Muscle of leg (tissue), 11 donors: ENCODE measurements around the gene TAF1D. TPM values are rescaled to one million over a fixed set of nuclear protein-coding genes. Genes with fewer than 3 reads are reported as not detected.
"Not testable (repeated sequence)": the region's sequence is repeated elsewhere in the genome, so short reads cannot be mapped to it uniquely, and the experiment has no call there.

ENCODE experiments used
- DNase-seq: peaks from one replicate; pipeline ENCODE4 v3.0.0; 2013
- H3K27ac ChIP-seq: one replicate; pipeline ENCODE4 v1.5.1; 2013; ENCODE audit warnings: mild to moderate bottlenecking, low read length, control low read depth
- H3K27me3 ChIP-seq: one replicate; pipeline ENCODE4 v1.6.1; 2013; ENCODE audit warnings: low read length; ENCODE audit not compliant: control insufficient read depth, insufficient read depth
- H3K36me3 ChIP-seq: one replicate; pipeline ENCODE4 v1.6.1; 2013; ENCODE audit warnings: low read length; ENCODE audit not compliant: control insufficient read depth, insufficient read depth
- H3K4me1 ChIP-seq: one replicate; pipeline ENCODE4 v1.6.1; 2013; ENCODE audit warnings: low read length; ENCODE audit not compliant: control insufficient read depth, insufficient read depth
- H3K4me3 ChIP-seq: one replicate; pipeline ENCODE4 v1.5.1; 2013; ENCODE audit warnings: low read length, control low read depth
- H3K9me3 ChIP-seq: replicated peaks from 2 replicates; pipeline ENCODE4 v1.6.1; 2013; ENCODE audit warnings: low read depth, low read length; ENCODE audit not compliant: control insufficient read depth
- WGBS: methylation state at CpG from one replicate; pipeline ENCODE4 v1.1.5; 2013; ENCODE audit warnings: missing lambda C conversion rate; ENCODE audit not compliant: insufficient coverage; 5-methylcytosine and 5-hydroxymethylcytosine counted together
- polyA plus RNA-seq, 8 donors: library from polyadenylated mRNA; unstranded; fragments of 120-200 nt; gene quantifications; one replicate each; pipeline versions ENCODE4 v1.2.1 to v1.2.3, GENCODE V29; 2013; ENCODE audit warnings: inconsistent platforms in 1 of 8, low replicate concordance in 1 of 8; ENCODE audit not compliant: insufficient read length in 8 of 8, insufficient read depth in 1 of 8
- total RNA-seq: library from RNA; stranded (reverse); fragments of 120-200 nt; gene quantifications from one replicate; pipeline ENCODE4 v1.2.4, GENCODE V29; 2013

The TAF1D gene
- total and polyA plus RNA-seq, 9 donors: 81.9 to 122 (median 96.1) TPM

GRCh38 chr11:93773045-93773477 lies 31.8 kb upstream of the TAF1D start:
- WGBS: 79% methylated on average over 2 of the region's 3 CpGs
- H3K36me3 ChIP-seq: no peaks in the 10 kb centered on the region

GRCh38 chr11:93772123-93772522 lies 30.8 kb upstream of the TAF1D start:
- no peaks in the 10 kb centered on the region for H3K4me1 ChIP-seq
- DNase-seq: no peak
- 95% methylated on average over 3 of the region's 4 CpGs for WGBS
- peaks cover 2% of the 10 kb centered on the region for H3K9me3 ChIP-seq
- H3K36me3 ChIP-seq: no peaks in the 10 kb centered on the region
- H3K27me3 ChIP-seq: no peaks in the 10 kb centered on the region
- H3K27ac ChIP-seq: no peak overlapping the region
- no peak overlapping the region for H3K4me3 ChIP-seq

More at GRCh38 chr11:93773045-93773477, 31.8 kb upstream of the TAF1D start:
- Histone ChIP-seq H3K4me3 (no peak overlapping the region), H3K27ac (no peak overlapping the region), H3K9me3 (peaks cover 2% of the 10 kb centered on the region), H3K4me1 (no peaks in the 10 kb centered on the region), H3K27me3 (no peaks in the 10 kb centered on the region)
- no peak for DNase-seq

- no peak for DNase-seq
- no peak overlapping the region for H3K4me3 ChIP-seq
- no peaks in the 10 kb centered on the region for H3K27me3 ChIP-seq
- H3K4me1 ChIP-seq: no peaks in the 10 kb centered on the region
- WGBS: 67% methylated on average over 1 of the region's 1 CpG
- peaks cover 4% of the 10 kb centered on the region for H3K36me3 ChIP-seq
- no peak overlapping the region for H3K27ac ChIP-seq
- H3K9me3 ChIP-seq: peaks cover 2% of the 10 kb centered on the region
These were observed 28.9 kb upstream of the TAF1D start for GRCh38 chr11:93770160-93770559.

- H3K27ac ChIP-seq: no peak overlapping the region
- H3K4me1 ChIP-seq: no peaks in the 10 kb centered on the region
- DNase-seq: no peak
- no peaks in the 10 kb centered on the region for H3K9me3 ChIP-seq
- H3K4me3 ChIP-seq: no peak overlapping the region
- peaks cover 20% of the 10 kb centered on the region for H3K36me3 ChIP-seq
- H3K27me3 ChIP-seq: no peaks in the 10 kb centered on the region
- 100% methylated on average over 1 of the region's 3 CpGs for WGBS
These were observed 25.7 kb upstream of the TAF1D start for GRCh38 chr11:93767018-93767417.

- Histone ChIP-seq H3K4me1 (no peaks in the 10 kb centered on the region), H3K27ac (no peak overlapping the region), H3K4me3 (no peak overlapping the region), H3K36me3 (peaks cover 21% of the 10 kb centered on the region), H3K9me3 (no peaks in the 10 kb centered on the region), H3K27me3 (no peaks in the 10 kb centered on the region)
- WGBS: 100% methylated on average over 1 of the region's 5 CpGs
- no peak for DNase-seq
These were observed 25.2 kb upstream of the TAF1D start for GRCh38 chr11:93766504-93766903.

GRCh38 chr11:93765551-93765950 lies 24.3 kb upstream of the TAF1D start:
- H3K4me3 ChIP-seq: no peak overlapping the region
- peaks cover 24% of the 10 kb centered on the region for H3K36me3 ChIP-seq
- H3K4me1 ChIP-seq: no peaks in the 10 kb centered on the region
- H3K27me3 ChIP-seq: no peaks in the 10 kb centered on the region
- DNase-seq: no peak
- 100% methylated on average over 2 of the region's 2 CpGs for WGBS
- no peak overlapping the region for H3K27ac ChIP-seq
- no peaks in the 10 kb centered on the region for H3K9me3 ChIP-seq

- peaks cover 48% of the 10 kb centered on the region for H3K36me3 ChIP-seq
- no peak for DNase-seq
- no peak overlapping the region for H3K4me3 ChIP-seq
- no peaks in the 10 kb centered on the region for H3K9me3 ChIP-seq
- H3K4me1 ChIP-seq: no peaks in the 10 kb centered on the region
- H3K27ac ChIP-seq: no peak overlapping the region
- no peaks in the 10 kb centered on the region for H3K27me3 ChIP-seq
- WGBS: no CpG with 5 or more reads among the region's 1 CpG
These were observed 20.6 kb upstream of the TAF1D start for GRCh38 chr11:93761910-93762309.

- H3K36me3 ChIP-seq: peaks cover 57% of the 10 kb centered on the region
- not testable (repeated sequence) for H3K27ac ChIP-seq, H3K4me3 ChIP-seq, H3K4me1 ChIP-seq, H3K9me3 ChIP-seq, H3K27me3 ChIP-seq, DNase-seq
- no CpG with 5 or more reads among the region's 4 CpGs for WGBS
These were observed 17.8 kb upstream of the TAF1D start for GRCh38 chr11:93759123-93759522.

GRCh38 chr11:93757924-93758865 lies 16.9 kb upstream of the TAF1D start:
- no peak for DNase-seq
- H3K27me3 ChIP-seq: no peaks in the 10 kb centered on the region
- peaks cover 53% of the 10 kb centered on the region for H3K36me3 ChIP-seq

GRCh38 chr11:93757301-93757700 lies 16.0 kb upstream of the TAF1D start:
- no peak for DNase-seq
- H3K4me3 ChIP-seq: no peak overlapping the region
- H3K27ac ChIP-seq: no peak overlapping the region
- no peaks in the 10 kb centered on the region for H3K4me1 ChIP-seq
- H3K27me3 ChIP-seq: no peaks in the 10 kb centered on the region
- WGBS: 100% methylated on average over 1 of the region's 3 CpGs
- no peaks in the 10 kb centered on the region for H3K9me3 ChIP-seq
- peaks cover 49% of the 10 kb centered on the region for H3K36me3 ChIP-seq

More at GRCh38 chr11:93757924-93758865, 16.9 kb upstream of the TAF1D start:
- Histone ChIP-seq H3K4me3 (no peak overlapping the region), H3K4me1 (no peaks in the 10 kb centered on the region), H3K27ac (no peak overlapping the region), H3K9me3 (no peaks in the 10 kb centered on the region)
- 95% methylated on average over 37 of the region's 38 CpGs for WGBS
